Lung microvascular endothelial cell (primary cell): ENCODE data around the gene NFATC2. TPM values are rescaled to one million over a fixed set of nuclear protein-coding genes. Genes with fewer than 3 reads are reported as not detected.

Experiments used
- DNase-seq, 2 donors: peaks; one replicate each; pipeline versions ENCODE4 v3.0.0 to v3.0.0-alpha.2; 2010; ENCODE audit warnings: low read depth in 2 of 2
- total RNA-seq: library from RNA; depleted of rRNA; stranded (reverse); fragments of >200 nt; gene quantifications from 2 replicates; pipeline ENCODE4 v1.2.1, GENCODE V29; 2014

NFATC2 gene
- total RNA-seq, 1 donor from 2014 or later, result 4.8 TPM

DNA sequence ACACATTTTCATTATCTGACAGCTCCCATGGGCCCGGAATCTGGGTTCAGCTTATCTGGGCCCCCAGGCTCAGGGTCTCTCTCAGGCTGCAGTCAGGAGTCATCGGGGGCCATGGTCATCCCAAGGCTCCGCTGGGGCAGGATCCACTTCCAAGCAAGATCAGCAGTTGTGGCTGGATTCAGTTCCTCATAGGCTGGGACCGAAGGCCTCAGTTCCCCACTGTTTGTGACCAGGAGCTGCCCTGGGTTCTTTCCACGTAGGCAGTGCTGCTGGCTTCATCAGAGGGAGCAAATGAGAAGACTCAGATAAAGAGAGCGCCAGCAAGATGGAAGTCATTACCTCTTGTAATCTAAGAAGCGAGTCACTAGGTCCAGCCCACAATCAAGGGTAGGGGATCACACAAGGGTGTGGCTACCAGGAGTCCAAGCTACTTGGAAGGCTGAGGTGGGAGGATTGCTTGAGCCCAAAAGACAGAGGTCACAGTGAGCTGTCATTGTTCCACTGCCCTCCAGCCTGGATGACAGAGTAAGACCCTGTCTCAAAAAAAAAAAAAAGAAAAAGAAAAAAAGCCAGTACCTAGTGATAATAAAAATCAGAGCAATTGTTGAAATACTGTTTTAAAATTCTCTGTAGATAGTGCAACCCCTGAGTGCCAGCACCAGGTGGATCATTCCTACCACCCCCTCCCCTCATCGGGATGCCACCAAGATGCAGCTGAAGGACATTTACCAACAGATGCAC, 162.7 kb downstream of the NFATC2 start:
- no peak for DNase-seq

DNA sequence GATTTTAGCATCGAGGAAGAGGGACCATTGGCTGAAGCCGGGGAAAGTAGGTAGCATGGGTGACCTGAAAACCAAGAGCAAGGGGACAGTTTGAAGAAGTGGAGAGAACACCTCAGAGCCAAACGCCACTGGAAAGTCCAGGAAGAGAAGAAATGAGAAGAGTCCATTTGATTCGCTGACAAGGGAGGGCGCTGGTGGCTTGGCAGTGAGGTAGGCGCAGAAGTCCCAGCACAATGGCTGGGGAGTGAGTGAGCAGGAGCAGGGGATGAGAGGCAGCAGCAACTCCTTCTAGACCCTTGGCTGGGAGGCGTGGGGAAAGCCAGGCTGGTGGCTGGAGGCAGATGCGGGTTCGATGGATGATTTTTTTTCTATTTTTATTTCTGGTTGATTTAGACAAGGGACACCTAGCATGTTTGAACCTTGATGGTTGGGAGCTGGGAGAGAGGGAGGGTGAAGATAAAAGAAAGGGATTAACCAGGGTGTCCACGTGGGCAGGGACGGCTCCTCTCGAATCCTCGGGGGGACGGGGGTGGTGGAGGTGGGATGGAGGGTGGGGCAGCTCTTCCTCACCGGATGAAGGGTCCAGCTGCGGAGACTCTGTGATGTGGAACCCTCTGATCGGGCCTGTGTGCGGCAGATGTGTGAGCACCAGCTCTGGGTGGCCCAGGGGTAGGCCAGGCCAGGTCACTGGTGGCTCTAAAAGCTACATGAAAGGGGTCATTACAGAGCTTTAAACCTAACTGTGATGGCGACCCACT, 164.2 kb downstream of the NFATC2 start:
- peak; percentile 46 to 56 for DNase-seq

DNA sequence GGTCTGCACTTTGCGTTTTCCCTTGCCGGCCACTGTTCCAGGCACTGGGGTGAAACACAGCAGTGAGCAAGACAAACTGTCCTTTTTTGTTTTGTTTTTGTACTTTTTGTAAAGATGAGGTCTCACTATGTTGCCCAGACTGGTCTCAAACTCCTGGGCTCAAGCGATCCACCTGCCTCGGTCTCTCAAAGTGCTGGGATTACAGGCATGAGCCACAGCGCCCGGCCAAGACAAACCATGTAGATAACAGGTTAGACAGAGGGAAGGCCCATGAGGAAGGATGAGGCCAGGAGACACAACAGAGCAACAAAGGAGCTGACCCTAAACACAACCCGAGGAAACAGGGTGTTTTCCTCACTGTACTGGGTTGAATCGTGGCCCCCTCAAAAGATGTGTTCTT, 165.4 kb downstream of the NFATC2 start:
- no peak for DNase-seq

DNA sequence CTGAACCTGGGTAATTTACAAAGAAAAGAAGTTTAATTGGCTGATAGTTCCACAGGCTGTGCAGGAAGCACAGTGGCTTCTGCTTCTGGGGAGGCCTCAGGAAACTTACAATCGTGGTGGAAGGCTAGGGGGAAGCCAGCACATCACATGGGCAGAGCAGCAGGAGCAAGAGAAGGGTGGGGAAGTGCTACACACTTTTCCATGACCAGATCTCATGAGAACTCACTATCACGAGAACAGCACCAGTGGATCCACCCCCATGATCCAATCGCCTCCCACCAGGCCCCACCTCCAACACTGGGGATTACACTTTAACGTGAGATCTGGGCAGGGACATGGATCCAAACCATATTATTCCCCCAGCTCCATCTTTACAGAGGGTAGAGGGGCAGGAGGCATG, 166.4 kb downstream of the NFATC2 start:
- DNase-seq, result peak; percentile 46 to 70

DNA sequence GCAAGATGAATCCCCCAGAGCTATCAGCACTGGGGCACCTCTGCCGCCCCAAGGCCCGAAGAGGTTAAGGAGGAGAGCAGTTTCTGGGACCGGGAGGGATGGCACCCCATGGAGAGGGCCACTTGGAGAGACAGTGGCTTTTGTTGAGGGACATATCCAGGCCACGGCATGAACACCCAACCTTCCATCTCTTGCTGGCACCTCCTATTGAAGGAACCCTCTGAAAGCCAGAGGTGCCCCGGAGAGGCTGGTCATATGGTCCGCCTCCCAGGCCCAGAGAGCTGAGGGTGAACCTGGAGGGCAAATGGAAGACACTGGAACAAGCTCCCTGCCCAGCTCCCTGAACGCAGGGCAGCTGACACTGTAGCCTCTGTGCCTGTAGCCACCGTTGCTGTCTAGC, 167.0 kb downstream of the NFATC2 start:
- no peak for DNase-seq

DNA sequence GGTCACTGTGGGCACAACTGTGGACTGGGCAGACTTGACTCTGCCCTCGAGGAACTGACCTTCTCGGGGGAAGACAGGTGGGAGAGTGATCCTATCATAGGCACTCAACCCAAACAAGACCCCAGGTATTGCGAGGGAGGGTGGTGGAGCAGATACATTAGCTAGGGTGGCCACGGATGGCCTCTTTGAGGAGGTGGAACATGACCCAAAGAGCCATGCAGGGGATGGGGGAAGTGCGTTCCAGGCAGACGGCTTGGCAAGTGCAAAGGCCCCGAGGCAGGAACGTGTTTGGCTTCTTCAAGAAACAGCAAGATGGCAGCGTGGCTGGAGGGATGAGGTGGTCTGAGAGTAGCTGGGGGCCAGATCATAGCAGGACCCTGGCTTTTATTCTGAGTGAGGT, 167.6 kb downstream of the NFATC2 start:
- no peak for DNase-seq

DNA sequence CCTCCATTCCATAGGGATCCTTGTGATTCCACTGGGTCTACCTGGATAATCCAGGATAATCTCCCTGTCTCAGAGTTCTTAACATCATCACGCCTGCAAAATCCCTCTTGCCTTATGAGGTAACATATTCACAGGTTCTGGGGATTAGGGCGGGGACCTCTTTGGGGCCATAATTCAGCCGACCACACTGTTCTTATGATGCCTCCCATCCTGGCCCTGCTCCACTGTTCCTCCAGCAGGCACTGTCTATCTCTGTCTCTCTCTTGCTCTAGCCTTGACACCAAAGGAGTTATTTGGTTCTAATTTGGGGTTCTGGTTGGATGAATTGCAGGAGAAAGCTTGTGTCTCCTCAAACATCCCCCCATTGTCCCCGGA, 168.1 kb downstream of the NFATC2 start:
- no peak for DNase-seq

DNA sequence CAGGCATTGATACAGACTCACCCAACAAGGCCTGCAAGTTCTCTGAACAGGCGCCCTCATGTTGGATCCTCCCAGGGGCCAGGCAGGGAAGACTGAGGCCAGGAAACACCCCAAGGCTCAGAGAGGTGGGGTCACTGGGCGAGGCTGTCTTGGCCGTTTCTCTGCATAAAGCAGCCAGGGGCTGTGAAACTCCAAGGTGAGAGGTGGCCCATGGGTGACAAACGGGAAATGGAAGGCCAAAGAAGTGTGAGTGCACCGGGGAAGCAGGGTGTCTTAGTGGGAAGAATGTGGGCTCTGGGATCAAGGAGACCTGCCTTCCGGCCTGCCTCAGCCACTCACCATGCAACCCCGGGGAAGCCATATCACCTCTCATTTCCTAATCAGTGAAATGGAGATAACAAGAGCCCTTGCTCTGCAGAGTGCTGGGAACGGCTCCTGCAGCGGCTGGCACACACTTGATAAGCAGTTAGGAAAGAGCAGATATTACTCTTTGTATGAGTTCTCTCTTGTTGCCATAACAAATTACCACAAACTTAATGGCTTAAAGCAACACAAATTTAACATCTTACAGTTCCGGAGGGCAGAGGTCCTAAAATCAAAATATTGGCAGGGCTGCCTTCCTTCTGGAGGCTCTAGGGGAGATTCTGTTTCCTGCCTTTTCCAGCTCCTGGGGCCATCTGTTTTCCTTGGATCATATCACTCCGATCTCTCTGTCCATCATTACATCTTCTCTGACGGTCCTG, 168.6 kb downstream of the NFATC2 start:
- DNase-seq, result peak; percentile 76 to 90

DNA sequence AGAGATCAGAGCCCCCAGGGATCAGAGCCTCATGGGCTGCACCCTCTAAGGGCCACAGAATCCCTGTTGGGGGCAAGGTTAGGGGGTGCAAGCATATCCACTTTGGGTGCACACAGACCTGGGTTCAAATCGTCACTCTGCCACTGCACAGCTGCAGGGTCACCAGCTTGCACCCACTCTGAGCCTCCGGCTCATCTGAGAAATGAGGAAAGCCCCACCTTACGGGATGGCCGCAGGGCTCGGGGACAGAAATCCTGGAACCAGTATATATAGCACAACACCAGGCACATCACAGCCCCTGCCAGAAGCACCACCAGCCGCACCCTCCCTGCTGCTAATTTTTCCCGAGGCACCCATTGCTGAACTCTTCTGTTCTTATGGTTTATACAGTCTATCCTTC, 169.6 kb downstream of the NFATC2 start:
- DNase-seq, result no peak

DNA sequence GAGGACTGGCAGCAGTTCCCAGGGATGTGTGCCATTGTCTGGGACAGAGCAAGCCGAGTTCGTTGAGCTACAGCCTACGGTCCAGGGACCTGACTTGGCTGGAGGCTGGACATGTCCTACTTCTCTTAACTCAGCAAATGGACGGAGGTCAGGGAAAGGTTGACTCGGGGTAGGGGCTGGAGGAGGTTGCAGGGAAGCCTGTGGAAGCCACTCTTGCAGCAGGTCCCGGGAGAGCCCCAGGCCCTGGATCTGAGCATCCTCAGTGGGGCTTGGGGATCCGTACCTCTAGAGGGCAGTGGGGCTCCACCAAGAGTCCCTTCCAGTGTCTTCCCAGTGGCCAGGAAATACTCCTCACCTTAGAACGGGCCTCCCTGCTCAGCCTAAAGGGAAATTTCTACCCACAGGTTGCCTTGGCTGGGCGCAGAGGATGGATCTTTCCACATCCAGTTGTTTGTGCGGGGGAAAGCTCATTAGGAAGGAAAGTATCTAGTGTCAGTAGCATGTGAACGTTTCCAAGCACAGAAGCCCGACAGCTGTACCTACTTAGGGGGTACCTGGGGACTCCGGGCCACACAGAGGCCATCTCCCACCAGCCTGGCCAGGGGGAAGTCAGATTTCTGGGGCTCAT, 170.2 kb downstream of the NFATC2 start:
- peak; percentile 80 to 81 for DNase-seq

DNA sequence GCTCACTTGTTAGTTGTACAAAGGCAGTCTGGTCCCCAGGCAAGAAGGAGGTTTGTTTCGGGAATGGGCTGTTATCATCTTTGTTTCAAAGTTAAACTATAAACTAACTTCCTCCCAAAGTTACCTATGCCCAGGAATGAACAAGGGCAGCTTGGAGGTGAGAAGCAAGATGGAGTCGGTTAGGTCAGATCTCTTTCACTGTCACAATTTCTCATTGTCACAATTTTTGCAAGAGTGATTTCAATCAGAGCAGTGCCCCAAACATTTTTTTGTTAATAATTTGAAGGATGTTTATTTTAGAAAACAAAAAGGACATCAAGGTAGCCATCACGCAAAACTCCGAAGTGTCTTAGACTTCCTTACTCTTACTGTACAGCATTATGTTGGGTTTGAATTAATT, 170.8 kb downstream of the NFATC2 start:
- no peak for DNase-seq

DNA sequence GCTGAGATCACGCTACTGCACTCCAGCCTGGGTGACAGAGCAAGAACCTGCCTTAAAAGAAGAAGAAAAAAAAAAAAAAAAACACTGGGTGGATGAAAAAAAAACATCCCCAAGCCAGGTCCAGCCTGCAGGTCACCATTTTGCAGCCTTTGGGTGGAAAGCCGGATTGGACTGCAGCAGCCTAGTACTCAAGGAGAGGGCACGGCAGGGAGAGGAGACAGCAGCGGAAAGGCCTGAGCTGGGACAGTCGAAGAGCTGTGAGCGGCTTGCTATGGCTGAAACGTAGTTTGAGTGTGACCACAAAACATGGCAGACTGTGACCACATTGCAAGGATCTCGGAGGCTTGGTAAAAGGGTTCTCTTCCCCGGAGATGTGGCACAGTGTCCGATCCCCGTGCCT, 173.0 kb downstream of the NFATC2 start:
- DNase-seq, result no peak

DNA sequence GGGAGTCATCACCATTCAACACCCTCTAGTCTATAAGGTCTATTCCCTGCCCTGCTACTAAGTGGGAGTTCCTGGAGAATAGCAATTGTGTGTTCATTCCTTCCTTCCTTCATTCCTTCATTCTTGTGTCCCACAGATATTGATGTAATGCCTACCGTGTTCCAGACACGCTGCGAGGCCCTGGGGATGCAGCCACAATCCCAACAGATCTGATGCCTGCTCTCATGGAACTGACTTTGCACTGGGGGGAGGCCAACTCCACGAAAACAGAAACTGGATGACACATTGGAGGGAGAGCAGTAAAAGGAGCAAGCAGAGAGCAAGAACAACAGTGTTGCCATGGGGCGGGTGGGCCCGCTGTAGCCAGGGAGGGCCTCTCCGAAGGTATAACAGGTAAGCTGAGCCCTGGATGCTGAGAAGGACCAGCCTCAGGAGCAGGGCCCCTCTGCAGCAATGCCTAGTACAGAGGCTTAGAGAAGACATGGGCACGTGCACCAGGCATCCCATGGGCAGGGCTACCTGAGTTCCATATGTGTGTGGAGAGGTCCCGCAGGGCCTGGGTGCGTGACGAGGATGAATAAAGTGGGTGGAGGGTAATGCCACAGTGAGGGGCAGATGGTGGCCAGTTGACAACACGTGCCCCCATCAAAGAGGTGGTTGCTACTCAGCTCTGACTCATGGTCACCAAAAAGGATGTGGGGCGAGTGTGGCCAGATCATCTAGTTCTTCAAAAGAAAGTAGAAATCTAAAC, 173.9 kb downstream of the NFATC2 start:
- DNase-seq, result no peak

DNA sequence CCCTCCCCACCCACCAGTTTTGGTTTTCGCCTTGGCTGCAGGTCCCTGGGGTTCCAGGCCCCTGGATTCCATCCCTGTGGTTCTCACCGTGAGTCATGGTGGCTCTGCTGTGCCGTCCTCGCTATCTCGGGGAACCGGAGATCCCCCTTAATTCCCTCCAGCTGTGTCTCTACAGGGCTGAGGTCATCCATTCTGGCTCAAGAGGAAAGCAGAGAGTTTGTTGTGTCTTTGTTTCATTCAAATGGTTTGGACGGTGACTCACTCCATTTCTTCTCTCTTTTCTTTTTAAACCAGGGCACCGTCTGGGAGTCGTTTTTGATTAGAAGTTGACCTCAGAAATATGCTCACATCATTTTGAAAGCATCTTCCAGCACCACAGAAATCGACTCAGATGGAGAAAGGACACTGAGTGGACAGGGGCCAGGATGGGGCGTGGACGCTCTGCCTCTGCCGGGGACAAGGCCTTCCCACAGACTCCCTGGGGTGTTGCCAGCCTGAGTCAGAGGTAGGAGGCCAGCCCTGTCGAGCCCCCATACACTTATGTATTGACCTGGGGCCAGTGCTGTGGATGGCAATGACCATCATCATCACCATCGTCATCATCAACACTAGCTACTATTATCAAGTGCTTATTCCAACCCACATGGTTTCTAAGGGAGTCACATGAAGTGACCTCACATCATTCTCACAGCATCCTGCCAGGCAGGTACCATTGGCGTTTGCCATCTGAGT, 176.2 kb downstream of the NFATC2 start:
- peak in 1 of 2 donors; percentile 98 for DNase-seq

DNA sequence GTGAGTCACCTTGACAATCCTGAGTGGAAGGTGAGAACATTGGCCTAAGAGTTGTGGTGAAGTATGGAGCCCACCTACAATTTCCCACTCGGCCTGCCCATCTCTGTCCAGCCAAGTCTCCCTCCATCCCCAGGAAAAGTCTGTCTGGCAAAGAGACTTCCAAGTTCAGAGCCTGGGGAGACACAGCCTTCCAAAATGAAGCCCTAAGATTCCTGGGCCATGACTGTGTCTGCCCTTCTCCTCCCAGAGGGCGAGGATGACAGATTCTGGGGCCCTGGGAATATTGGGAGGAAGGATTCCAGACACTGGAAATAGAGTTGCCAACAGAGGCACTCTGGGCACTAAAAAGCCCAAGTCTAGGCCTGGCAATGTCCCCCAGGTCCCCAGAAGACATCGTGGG, 176.8 kb downstream of the NFATC2 start:
- peak in 1 of 2 donors; percentile 68 for DNase-seq

DNA sequence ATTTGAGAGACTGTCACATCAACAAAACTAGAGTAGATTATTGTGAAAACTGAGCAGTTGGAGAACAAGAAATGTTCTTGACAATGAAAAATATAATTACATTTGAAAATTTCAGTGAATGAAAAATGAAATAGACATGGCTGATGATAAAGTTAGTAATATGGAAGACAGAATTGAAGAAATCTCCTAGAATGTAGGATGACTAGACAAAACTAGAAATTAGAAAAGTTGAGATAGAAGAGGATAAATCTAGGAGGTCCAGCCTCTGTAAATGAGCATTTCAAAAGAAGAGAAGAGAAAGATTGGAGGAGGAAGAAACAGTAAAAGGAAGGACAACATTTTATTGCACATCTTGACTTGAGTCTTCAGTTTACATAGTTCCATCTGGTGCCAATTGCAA, 178.7 kb downstream of the NFATC2 start:
- no peak for DNase-seq

DNA sequence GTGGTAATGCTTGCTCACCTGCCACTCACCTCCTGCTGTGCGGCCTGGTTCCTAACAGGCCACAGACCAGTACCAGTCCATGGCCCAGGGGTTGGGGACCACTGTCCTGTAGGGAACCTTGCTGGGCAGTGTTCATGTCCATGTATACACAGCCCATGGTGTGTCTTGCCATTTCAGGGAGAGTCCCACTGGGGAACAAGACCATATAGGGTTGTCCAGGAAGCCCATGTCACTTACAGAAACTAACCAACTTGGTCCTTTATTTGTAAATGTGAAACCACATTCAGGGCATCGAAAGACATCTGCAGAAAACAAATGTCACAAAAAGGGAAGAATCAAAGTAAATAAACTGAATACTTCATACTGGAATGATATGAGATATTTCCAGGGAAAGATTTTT, 179.1 kb downstream of the NFATC2 start:
- DNase-seq, result no peak

DNA sequence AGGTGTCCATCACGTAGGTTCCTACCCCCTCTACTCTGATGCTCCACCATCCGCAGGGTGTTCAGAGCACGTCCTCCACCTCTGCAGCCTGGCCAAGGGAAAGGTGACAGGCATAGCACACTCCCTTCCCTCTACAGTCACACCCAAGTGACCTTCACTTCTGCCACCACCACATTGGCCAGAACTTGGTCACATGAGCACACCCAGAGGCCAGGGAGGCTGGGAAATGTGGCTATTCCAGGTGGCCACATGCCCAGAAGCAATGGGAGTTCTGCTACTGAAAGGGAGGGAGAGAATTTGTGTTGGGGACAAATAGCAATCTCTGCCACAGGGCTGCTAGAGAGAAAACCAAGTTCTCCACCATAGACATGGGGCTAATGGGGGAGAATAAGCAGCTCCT, 180.3 kb downstream of the NFATC2 start:
- DNase-seq, result no peak

DNA sequence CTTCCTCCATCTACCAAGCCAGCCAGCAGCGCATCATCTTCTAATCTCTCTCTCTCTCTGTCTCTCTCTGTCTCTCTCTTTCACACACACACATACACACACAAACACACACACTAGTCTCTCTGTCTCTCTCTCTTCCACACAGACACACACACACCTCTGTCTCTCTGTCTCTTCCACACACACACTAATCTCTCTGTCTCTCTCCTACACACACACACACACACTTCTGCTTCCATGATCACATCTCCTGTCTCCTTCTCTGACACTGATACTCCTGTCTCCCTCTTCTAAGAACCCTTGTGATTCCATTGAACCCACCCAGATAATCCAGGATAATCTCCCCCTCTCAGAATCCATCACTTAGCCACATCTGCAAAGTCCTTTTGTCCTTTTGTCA, 181.3 kb downstream of the NFATC2 start:
- DNase-seq, result no peak

DNA sequence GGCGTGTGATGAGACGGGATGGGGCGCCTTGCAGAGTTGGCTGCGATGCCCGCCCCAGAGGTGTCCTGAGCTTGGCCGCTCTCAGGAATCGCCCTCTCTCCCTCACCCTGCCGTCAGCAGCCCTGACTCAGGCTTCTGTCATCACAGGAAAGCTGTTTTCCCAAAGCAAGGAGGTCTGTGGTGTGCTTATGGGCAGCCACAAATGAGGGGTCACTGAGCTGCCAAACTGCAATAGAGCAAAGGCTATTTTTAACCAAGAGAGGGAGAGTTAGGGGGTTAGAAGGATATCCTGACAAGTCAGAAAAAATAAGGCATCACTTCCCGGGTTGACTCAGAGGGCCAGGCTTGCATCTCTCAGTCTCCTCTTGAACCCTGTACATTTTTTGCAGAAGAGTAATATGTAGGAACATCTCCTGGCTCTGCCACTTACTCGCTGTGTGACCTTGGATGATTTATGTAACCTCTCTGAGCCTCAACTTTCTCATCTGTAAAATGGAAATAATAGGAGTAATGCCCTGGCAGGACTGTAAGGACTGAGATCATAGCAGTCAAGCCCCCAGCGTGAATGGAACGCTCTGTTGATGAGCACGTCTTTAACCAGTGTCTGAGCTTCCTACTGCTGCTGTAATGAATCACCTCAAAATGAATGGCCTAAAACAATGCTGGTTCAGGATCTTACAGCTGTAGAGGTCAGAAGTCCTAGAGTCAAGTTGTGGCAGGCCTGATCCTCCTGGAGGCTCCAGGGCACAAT, 181.9 kb downstream of the NFATC2 start:
- DNase-seq, result peak; percentile 94 to 98
